NB4 (cell line): ENCODE results near the gene CREB3L4.

Source experiments
- DNase-seq: peaks from one replicate; pipeline ENCODE4 v3.0.0; 2010; ENCODE audit warnings: low read depth
- H3K4me3 ChIP-seq: one replicate; pipeline ENCODE4 v1.5.1; 2011; ENCODE audit warnings: mild to moderate bottlenecking, low read depth, low read length, moderate library complexity
- MYC ChIP-seq: IDR thresholded peaks from 2 replicates; pipeline ENCODE4 v1.6.1; 2011; ENCODE audit warnings: low read depth, low read length
- POLR2A ChIP-seq: IDR thresholded peaks from 2 replicates; pipeline ENCODE4 v1.6.1; 2011; ENCODE audit warnings: mild to moderate bottlenecking; ENCODE audit not compliant: insufficient read length; ENCODE audit errors: extremely low read depth
- TF ChIP-seq, protein P1 (sequence below): IDR thresholded peaks from one replicate; pipeline ENCODE4 v1.5.1; 2012; ENCODE audit warnings: low read depth, low read length
- TF ChIP-seq, protein P2 (sequence below): IDR thresholded peaks from 2 replicates; pipeline ENCODE4 v1.6.1; 2011; ENCODE audit warnings: low read depth, low read length

Gene CREB3L4

DNA sequence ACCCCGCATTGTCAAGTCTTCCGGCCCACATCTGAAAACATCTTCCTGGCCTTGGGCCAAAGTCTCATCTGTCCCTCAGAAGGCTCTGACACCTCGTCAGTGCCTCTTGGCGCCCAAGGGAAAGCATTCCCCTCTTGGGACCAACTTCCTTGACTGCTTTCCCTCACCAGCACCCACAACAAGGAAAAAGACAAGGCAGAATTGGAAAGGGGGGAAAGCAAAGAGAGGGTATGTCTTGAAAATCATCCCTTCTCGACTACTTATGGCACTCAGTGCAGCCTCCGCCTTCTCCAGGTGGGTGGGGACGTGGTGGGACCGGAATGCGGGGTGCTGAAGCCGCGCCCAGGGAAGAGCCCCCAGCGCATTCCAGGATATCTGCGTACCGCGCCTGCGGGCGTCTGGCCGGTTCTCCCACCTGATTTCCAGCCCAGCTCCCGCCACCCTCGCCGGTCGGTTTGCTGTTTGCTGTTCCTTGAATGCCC is 3.8 kb upstream of the CREB3L4 start:
- DNase-seq: no peak
- peak overlapping the region; percentile 84 for H3K4me3 ChIP-seq
- TF ChIP-seq, protein P1, sequence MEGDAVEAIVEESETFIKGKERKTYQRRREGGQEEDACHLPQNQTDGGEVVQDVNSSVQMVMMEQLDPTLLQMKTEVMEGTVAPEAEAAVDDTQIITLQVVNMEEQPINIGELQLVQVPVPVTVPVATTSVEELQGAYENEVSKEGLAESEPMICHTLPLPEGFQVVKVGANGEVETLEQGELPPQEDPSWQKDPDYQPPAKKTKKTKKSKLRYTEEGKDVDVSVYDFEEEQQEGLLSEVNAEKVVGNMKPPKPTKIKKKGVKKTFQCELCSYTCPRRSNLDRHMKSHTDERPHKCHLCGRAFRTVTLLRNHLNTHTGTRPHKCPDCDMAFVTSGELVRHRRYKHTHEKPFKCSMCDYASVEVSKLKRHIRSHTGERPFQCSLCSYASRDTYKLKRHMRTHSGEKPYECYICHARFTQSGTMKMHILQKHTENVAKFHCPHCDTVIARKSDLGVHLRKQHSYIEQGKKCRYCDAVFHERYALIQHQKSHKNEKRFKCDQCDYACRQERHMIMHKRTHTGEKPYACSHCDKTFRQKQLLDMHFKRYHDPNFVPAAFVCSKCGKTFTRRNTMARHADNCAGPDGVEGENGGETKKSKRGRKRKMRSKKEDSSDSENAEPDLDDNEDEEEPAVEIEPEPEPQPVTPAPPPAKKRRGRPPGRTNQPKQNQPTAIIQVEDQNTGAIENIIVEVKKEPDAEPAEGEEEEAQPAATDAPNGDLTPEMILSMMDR: no peak
- TF ChIP-seq POLR2A (no peak), MYC (no peak)
- TF ChIP-seq, protein P2, sequence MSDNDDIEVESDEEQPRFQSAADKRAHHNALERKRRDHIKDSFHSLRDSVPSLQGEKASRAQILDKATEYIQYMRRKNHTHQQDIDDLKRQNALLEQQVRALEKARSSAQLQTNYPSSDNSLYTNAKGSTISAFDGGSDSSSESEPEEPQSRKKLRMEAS: no peak

DNA sequence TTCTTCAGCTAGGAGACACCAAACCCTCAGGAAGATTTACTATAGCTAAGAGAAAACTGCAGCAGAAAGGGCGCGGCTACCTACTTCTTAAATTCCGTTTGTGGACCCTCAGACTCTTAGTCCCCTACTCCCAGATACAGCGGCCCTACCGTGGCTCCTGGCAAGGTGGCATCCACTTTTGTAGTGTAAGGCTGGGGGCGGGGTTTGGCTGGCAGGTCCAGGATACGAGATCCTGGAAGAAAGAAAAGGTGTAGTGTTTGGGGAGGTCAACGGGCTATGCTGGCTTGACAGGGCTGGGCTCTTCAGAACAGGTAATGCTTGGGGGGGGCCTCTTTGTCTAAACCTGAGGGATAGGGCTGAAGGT is 280 bp downstream of the CREB3L4 start:
- H3K4me3 ChIP-seq: peak overlapping the region; percentile 94
- no peak for DNase-seq
- TF ChIP-seq POLR2A: no peak
- TF ChIP-seq, protein P1: no peak
- TF ChIP-seq MYC: no peak
- TF ChIP-seq, protein P2: no peak

DNA sequence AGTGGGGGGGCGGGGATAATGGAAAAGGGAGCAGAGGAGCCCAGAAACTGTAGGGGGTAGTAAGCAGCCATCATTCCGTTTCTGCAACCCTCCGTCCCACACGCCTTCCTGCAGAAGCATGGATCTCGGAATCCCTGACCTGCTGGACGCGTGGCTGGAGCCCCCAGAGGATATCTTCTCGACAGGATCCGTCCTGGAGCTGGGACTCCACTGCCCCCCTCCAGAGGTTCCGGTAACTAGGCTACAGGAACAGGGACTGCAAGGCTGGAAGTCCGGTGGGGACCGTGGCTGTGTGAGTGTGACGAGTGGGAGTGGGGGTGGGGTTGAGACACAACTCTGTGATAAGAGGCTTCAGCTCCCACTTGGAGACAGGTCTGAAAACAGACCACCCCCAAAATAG is 706 bp downstream of the CREB3L4 start:
- TF ChIP-seq, protein P1: no peak
- TF ChIP-seq POLR2A (no peak), MYC (no peak)
- TF ChIP-seq, protein P2: no peak
- peak overlapping the region; percentile 94 for H3K4me3 ChIP-seq
- DNase-seq: no peak

DNA sequence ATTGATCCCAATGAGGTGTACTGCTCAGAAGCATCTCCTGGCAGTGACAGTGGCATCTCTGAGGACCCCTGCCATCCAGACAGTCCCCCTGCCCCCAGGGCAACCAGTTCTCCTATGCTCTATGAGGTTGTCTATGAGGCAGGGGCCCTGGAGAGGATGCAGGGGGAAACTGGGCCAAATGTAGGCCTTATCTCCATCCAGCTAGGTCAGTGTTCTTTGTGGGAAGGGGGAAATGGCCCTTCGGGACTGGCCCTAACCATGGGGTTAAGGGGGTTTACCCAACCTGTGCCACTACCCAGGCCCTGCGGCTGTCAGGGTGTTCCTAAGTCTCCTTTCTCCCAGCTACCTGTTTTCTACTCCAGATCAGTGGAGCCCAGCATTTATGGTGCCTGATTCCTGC is 1.3 kb downstream of the CREB3L4 start:
- TF ChIP-seq POLR2A (no peak), MYC (no peak)
- TF ChIP-seq, protein P1: no peak
- TF ChIP-seq, protein P2: no peak
- no peak for DNase-seq
- no peak overlapping the region for H3K4me3 ChIP-seq

DNA sequence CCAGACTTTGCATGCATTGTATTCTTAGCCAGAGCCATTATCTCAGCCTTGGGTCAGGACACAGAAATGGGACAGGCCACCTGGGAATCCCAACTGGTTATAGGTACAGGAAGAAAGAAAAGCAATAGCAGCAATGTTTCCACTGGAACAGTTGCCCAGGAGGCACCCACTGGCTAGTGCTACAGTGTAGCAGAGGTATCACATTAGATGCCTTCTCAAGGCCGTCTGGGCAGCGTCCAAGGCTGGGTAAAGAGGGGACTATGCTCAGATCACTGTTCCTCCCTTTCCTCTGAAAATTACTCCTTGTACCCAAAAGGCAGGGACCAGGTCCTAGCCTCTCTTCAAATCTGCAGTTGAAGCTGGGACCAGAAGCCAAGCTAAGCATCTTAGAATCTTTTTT is 2.6 kb downstream of the CREB3L4 start:
- TF ChIP-seq POLR2A: no peak
- TF ChIP-seq, protein P1: no peak
- no peak for TF ChIP-seq MYC
- TF ChIP-seq, protein P2: no peak
- no peak overlapping the region for H3K4me3 ChIP-seq
- no peak for DNase-seq

DNA sequence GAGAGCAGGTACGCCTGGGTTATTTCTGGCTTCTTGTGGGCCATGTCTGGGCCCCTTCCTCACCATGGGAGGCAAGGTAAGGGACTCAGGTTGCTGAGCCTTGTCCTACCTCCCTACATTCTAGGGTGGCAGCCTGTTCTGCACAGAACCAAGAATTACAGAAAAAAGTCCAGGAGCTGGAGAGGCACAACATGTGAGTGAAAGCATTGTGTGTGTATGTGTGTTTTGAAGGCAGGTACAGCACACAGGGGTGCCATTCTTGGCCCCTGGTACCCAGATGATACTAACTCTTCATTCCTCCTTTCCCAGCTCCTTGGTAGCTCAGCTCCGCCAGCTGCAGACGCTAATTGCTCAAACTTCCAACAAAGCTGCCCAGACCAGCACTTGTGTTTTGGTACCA is 5.4 kb downstream of the CREB3L4 start:
- DNase-seq: no peak

More for the DNA sequence above, 5.4 kb downstream of the CREB3L4 start:
- TF ChIP-seq, protein P2: no peak
- TF ChIP-seq MYC: no peak
- TF ChIP-seq, protein P1: no peak
- TF ChIP-seq POLR2A: no peak
- no peak overlapping the region for H3K4me3 ChIP-seq
